ENCODE results near the gene SDK2. TPM values are rescaled to one million over a fixed set of nuclear protein-coding genes. Genes with fewer than 3 reads are reported as not detected.

SDK2 gene
- total and polyA plus RNA-seq, 4 donors = 0.15 to 5.3 (median 2.5) TPM

GRCh38 chr17:73414171-73414955 is 229.9 kb downstream of the SDK2 start:
- Histone ChIP-seq H3K36me3 (ENCODE audit: control insufficient read depth in 1 of 2, insufficient read depth in 2 of 2, low read length in 1 of 2) (no peaks in the 10 kb centered on the region), H3K4me3 (ENCODE audit: low read length in 2 of 2) (no peak overlapping the region), H3K9me3 (ENCODE audit: control insufficient read depth, low read length) (no peaks in the 10 kb centered on the region), H3K27ac (ENCODE audit: low read depth in 1 of 2, low read length in 2 of 2) (no peak overlapping the region), H3K4me1 (ENCODE audit: control insufficient read depth in 1 of 2, insufficient read depth in 2 of 2, low read length in 2 of 2) (no peaks in the 10 kb centered on the region), H3K27me3 (ENCODE audit: control insufficient read depth in 1 of 2, insufficient read depth in 2 of 2, low read length in 1 of 2) (no peaks in the 10 kb centered on the region)
- peak; percentile 24 to 41 for DNase-seq
- intact Hi-C loops (cut with DNase I) = no loop called here
- ATAC-seq (ENCODE audit: low FRiP score) = no peak
- WGBS, 2 donors = 90 to 93% methylated on average over 20 of the region's 20 CpGs

- Histone ChIP-seq H3K4me1 (ENCODE audit: control insufficient read depth in 1 of 2, insufficient read depth in 2 of 2, low read length in 2 of 2) (no peaks in the 10 kb centered on the region), H3K27me3 (ENCODE audit: control insufficient read depth in 1 of 2, insufficient read depth in 2 of 2, low read length in 1 of 2) (no peaks in the 10 kb centered on the region), H3K4me3 (ENCODE audit: low read length in 2 of 2) (no peak overlapping the region), H3K36me3 (ENCODE audit: control insufficient read depth in 1 of 2, insufficient read depth in 2 of 2, low read length in 1 of 2) (no peaks in the 10 kb centered on the region), H3K27ac (ENCODE audit: low read depth in 1 of 2, low read length in 2 of 2) (no peak overlapping the region), H3K9me3 (ENCODE audit: control insufficient read depth, low read length) (no peaks in the 10 kb centered on the region)
- ATAC-seq (ENCODE audit: low FRiP score) (no peak), DNase-seq (peak; percentile 6 to 22)
- WGBS, 2 donors = 77 to 78% methylated on average over 7 of the region's 7 CpGs
- intact Hi-C loops (cut with DNase I) = no loop called here
These were observed 231.3 kb downstream of the SDK2 start for GRCh38 chr17:73412914-73413313.

- WGBS, 2 donors = 79 to 80% methylated on average over 13 of the region's 13 CpGs
- Histone ChIP-seq H3K4me1 (ENCODE audit: control insufficient read depth in 1 of 2, insufficient read depth in 2 of 2, low read length in 2 of 2) (no peaks in the 10 kb centered on the region), H3K27me3 (ENCODE audit: control insufficient read depth in 1 of 2, insufficient read depth in 2 of 2, low read length in 1 of 2) (no peaks in the 10 kb centered on the region), H3K36me3 (ENCODE audit: control insufficient read depth in 1 of 2, insufficient read depth in 2 of 2, low read length in 1 of 2) (no peaks in the 10 kb centered on the region), H3K27ac (ENCODE audit: low read depth in 1 of 2, low read length in 2 of 2) (no peak overlapping the region), H3K9me3 (ENCODE audit: control insufficient read depth, low read length) (no peaks in the 10 kb centered on the region), H3K4me3 (ENCODE audit: low read length in 2 of 2) (no peak overlapping the region)
- ATAC-seq (ENCODE audit: low FRiP score) = no peak
- intact Hi-C loops (cut with DNase I) = no loop called here
- peak; percentile 6 to 63 for DNase-seq
These were observed 232.9 kb downstream of the SDK2 start for GRCh38 chr17:73411313-73411747.

- H3K9me3 ChIP-seq (ENCODE audit: control insufficient read depth, low read length) = no peaks in the 10 kb centered on the region
- H3K4me3 ChIP-seq (ENCODE audit: low read length in 2 of 2) = no peak overlapping the region
- DNase-seq (peak; percentile 23 to 50), ATAC-seq (ENCODE audit: low FRiP score) (no peak)
- H3K27ac ChIP-seq (ENCODE audit: low read depth in 1 of 2, low read length in 2 of 2) = no peak overlapping the region
- whole genome bisulfite sequencing, 2 donors = 64 to 70% methylated on average over 11 of the region's 11 CpGs
- no peaks in the 10 kb centered on the region for H3K36me3 ChIP-seq (ENCODE audit: control insufficient read depth in 1 of 2, insufficient read depth in 2 of 2, low read length in 1 of 2)
- intact Hi-C loops (cut with DNase I) = no loop called here
- no peaks in the 10 kb centered on the region for H3K4me1 ChIP-seq (ENCODE audit: control insufficient read depth in 1 of 2, insufficient read depth in 2 of 2, low read length in 2 of 2)
- no peaks in the 10 kb centered on the region for H3K27me3 ChIP-seq (ENCODE audit: control insufficient read depth in 1 of 2, insufficient read depth in 2 of 2, low read length in 1 of 2)
These were observed 233.5 kb downstream of the SDK2 start for GRCh38 chr17:73410586-73411312.

GRCh38 chr17:73404246-73404645 is 240.0 kb downstream of the SDK2 start:
- WGBS, 2 donors = 71 to 76% methylated on average over 4 of the region's 4 CpGs
- H3K4me1 ChIP-seq (ENCODE audit: control insufficient read depth in 1 of 2, insufficient read depth in 2 of 2, low read length in 2 of 2) = no peaks in the 10 kb centered on the region
- intact Hi-C loops (cut with DNase I) = no loop called here
- no peaks in the 10 kb centered on the region for H3K9me3 ChIP-seq (ENCODE audit: control insufficient read depth, low read length)
- H3K36me3 ChIP-seq (ENCODE audit: control insufficient read depth in 1 of 2, insufficient read depth in 2 of 2, low read length in 1 of 2) = no peaks in the 10 kb centered on the region
- no peak overlapping the region for H3K4me3 ChIP-seq (ENCODE audit: low read length in 2 of 2)
- no peaks in the 10 kb centered on the region for H3K27me3 ChIP-seq (ENCODE audit: control insufficient read depth in 1 of 2, insufficient read depth in 2 of 2, low read length in 1 of 2)
- peak; percentile 12 to 27 for DNase-seq
- H3K27ac ChIP-seq (ENCODE audit: low read depth in 1 of 2, low read length in 2 of 2) = no peak overlapping the region
- ATAC-seq (ENCODE audit: low FRiP score) = no peak

- peak in 1 of 2 donors; percentile 40 for DNase-seq
- no peaks in the 10 kb centered on the region for H3K36me3 ChIP-seq (ENCODE audit: control insufficient read depth in 1 of 2, insufficient read depth in 2 of 2, low read length in 1 of 2)
- no peaks in the 10 kb centered on the region for H3K9me3 ChIP-seq (ENCODE audit: control insufficient read depth, low read length)
- no peaks in the 10 kb centered on the region for H3K4me1 ChIP-seq (ENCODE audit: control insufficient read depth in 1 of 2, insufficient read depth in 2 of 2, low read length in 2 of 2)
- H3K27ac ChIP-seq (ENCODE audit: low read depth in 1 of 2, low read length in 2 of 2) = no peak overlapping the region
- intact Hi-C loops (cut with DNase I) = no loop called here
- no peaks in the 10 kb centered on the region for H3K27me3 ChIP-seq (ENCODE audit: control insufficient read depth in 1 of 2, insufficient read depth in 2 of 2, low read length in 1 of 2)
- no peak for ATAC-seq (ENCODE audit: low FRiP score)
- no peak overlapping the region for H3K4me3 ChIP-seq (ENCODE audit: low read length in 2 of 2)
- WGBS, 2 donors = 91 to 93% methylated on average over 7 of the region's 7 CpGs
These were observed 241.8 kb downstream of the SDK2 start for GRCh38 chr17:73402466-73402865.

GRCh38 chr17:73401911-73402310 is 242.3 kb downstream of the SDK2 start:
- Histone ChIP-seq H3K9me3 (ENCODE audit: control insufficient read depth, low read length) (no peaks in the 10 kb centered on the region), H3K27me3 (ENCODE audit: control insufficient read depth in 1 of 2, insufficient read depth in 2 of 2, low read length in 1 of 2) (no peaks in the 10 kb centered on the region), H3K36me3 (ENCODE audit: control insufficient read depth in 1 of 2, insufficient read depth in 2 of 2, low read length in 1 of 2) (no peaks in the 10 kb centered on the region), H3K4me3 (ENCODE audit: low read length in 2 of 2) (no peak overlapping the region), H3K4me1 (ENCODE audit: control insufficient read depth in 1 of 2, insufficient read depth in 2 of 2, low read length in 2 of 2) (no peaks in the 10 kb centered on the region), H3K27ac (ENCODE audit: low read depth in 1 of 2, low read length in 2 of 2) (no peak overlapping the region)
- peak in 1 of 2 donors; percentile 57 for DNase-seq
- ATAC-seq (ENCODE audit: low FRiP score) = peak; percentile 15
- WGBS, 2 donors = 72 to 77% methylated on average over 18 of the region's 18 CpGs
- intact Hi-C loops (cut with DNase I) = no loop called here

- WGBS, 2 donors = 94 to 95% methylated on average over 18 of the region's 18 CpGs
- Histone ChIP-seq H3K4me3 (ENCODE audit: low read length in 2 of 2) (no peak overlapping the region), H3K27me3 (ENCODE audit: control insufficient read depth in 1 of 2, insufficient read depth in 2 of 2, low read length in 1 of 2) (no peaks in the 10 kb centered on the region), H3K4me1 (ENCODE audit: control insufficient read depth in 1 of 2, insufficient read depth in 2 of 2, low read length in 2 of 2) (no peaks in the 10 kb centered on the region), H3K27ac (ENCODE audit: low read depth in 1 of 2, low read length in 2 of 2) (no peak overlapping the region), H3K36me3 (ENCODE audit: control insufficient read depth in 1 of 2, insufficient read depth in 2 of 2, low read length in 1 of 2) (no peaks in the 10 kb centered on the region), H3K9me3 (ENCODE audit: control insufficient read depth, low read length) (no peaks in the 10 kb centered on the region)
- DNase-seq (no peak), ATAC-seq (ENCODE audit: low FRiP score) (no peak)
- intact Hi-C loops (cut with DNase I) = no loop called here
These were observed 243.2 kb downstream of the SDK2 start for GRCh38 chr17:73400915-73401545.
